HL-60/S4 treated with retinoic acid at 250 ng/mL for 4 days and 3 days (cell line): ENCODE results near the gene DYNLRB1.

ENCODE experiments used
- in situ Hi-C: fragments of 300-500 bp; cut with MboI; formaldehyde crosslinking; loops from 2 replicates; pipeline ENCODE4 v1.7.0; 2022; ENCODE audit warnings: low sequenced_read_pairs

Gene DYNLRB1

GRCh38 chr20:34511891-34512265 lies 4.3 kb upstream of the DYNLRB1 start:
- in situ Hi-C loops: loop anchor here (10.0 kb wide), 1 partner anchor 197 kb away; no protein-coding TSS in a partner anchor

DNA sequence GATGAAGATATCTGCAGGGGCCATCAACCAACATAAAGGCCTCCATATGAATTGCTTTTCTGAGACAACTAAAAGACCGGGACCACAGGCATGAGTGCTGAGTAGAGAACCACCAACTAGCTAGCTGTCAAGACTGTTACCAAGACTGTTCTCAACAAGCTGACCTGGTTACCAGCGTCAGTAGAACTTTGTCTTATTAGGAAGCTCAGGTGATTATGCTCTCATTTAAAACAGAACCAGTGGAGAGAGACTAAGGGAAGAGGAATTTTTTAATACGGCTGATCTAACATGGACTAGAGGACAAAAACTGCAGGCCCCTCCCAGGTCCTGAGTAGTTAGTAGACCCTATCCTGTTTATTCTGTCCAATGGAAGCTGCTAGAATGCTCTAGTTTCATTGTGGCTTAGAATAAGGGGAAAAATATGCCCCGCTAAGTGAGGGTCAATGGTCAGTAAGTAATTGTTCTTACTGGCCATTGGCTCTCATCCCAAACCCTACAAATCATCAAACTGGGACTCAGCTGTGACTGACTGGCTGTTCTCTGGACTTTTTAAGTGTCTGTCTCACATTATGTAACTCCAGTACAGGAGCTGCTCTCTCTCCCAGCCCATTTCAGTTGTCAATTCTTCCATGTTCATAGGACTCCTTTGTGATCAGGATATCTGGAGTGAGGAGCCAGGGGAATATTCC lies 3.8 kb upstream of the DYNLRB1 start:
- in situ Hi-C loops: loop anchor here (10.0 kb wide), 1 partner anchor 198 kb away; no protein-coding TSS in a partner anchor

GRCh38 chr20:34512955-34513419 lies 3.2 kb upstream of the DYNLRB1 start:
- in situ Hi-C loops: loop anchor here (10.0 kb wide), 1 partner anchor 198 kb away; no protein-coding TSS in a partner anchor

- in situ Hi-C loops: loop anchor here (10.0 kb wide), 1 partner anchor 199 kb away; no protein-coding TSS in a partner anchor
These were observed 2.2 kb upstream of the DYNLRB1 start for GRCh38 chr20:34514034-34514433.

DNA sequence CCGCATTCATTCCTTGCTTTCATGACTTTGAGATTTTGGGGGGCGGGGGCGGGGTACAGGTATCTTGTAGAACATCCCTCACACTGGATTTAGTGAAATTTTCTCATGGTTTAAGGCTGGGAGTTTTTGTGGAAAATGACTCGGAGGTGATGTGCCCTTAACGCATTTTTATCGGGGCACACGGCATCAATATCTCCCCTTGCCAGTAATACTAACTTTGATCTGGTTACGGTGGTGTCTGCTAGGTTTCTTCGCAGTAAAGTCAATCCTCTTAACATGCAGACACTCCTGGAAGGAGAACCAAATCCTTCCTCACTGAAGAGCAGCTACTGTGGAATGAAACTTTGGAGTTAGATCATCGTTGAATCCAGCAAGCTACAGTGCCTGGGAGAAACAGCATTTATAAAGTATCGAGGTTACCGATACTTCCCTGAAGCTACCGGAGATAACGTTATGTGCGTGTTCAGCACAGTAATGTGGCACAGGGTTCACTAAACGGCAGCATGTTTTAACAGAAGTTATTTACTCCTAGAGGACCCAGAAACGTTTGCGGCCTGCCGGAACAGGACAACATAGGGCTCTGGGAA lies 1.2 kb upstream of the DYNLRB1 start:
- in situ Hi-C loops: loop anchor here (10.0 kb wide), 1 partner anchor 200 kb away; no protein-coding TSS in a partner anchor

DNA sequence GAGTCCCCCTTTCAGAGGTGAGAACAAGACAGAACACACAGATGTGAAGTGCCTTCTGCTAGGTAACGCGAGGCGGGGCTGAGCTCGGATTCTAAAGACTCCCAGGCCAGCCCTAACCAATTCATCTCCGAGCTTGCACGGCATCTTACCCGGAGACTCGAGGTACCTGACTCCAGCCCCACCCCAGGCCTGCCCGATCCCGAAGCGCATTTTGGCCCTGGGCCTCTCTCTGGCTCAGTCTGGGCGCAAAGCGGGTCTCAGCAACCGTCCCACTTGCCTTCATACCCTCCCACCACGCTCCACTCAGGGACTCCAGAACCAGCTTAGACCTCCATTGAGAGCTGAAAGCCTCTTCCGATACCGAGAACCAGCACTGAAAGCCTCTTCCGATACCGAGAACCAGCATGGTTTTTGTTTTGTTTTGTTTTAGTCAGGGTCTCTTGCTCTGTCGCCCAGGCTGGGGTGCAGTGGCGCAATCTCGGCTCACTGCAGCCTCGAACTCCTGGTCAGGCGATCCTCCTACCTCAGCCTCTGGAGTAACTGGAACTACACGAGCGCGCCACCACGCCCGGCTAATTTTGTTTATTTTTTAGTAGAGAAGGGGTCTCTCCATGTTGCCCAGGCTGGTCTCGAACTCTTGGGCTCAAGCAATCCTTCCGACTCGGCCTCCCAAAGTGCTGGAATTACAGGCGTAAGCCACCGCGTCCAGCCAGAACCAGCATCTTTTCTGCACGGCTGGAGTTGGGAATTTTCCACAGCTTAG lies 557 bp upstream of the DYNLRB1 start:
- in situ Hi-C loops: loop anchor here (10.0 kb wide), 1 partner anchor 201 kb away; no protein-coding TSS in a partner anchor

GRCh38 chr20:34517114-34517505 lies 888 bp downstream of the DYNLRB1 start:
- in situ Hi-C loops: loop anchor here (10.0 kb wide), 1 partner anchor 202 kb away; no protein-coding TSS in a partner anchor

- in situ Hi-C loops: loop anchor here (10.0 kb wide), 1 partner anchor 204 kb away; no protein-coding TSS in a partner anchor
These were observed 2.6 kb downstream of the DYNLRB1 start for GRCh38 chr20:34518863-34519262.

DNA sequence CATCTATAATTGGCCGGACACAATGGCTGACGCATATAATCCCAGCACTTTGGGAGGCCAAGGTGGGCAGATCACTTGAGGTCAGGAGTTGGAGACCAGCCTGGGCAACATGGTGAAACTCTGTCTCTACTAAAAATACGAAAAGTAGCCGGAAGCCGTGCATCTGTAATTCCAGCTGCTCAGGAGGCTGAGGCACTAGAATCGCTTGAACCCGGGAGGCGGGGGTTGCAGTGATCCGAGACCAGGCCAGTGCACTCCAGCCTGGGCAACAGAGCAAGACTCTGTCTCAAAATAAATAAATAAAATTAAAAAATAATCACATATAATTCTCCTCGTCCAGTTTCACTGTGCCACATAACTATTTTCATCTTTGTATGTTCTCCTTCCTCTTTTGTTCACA lies 3.6 kb downstream of the DYNLRB1 start:
- in situ Hi-C loops: loop anchor here (10.0 kb wide), 1 partner anchor 205 kb away; no protein-coding TSS in a partner anchor

DNA sequence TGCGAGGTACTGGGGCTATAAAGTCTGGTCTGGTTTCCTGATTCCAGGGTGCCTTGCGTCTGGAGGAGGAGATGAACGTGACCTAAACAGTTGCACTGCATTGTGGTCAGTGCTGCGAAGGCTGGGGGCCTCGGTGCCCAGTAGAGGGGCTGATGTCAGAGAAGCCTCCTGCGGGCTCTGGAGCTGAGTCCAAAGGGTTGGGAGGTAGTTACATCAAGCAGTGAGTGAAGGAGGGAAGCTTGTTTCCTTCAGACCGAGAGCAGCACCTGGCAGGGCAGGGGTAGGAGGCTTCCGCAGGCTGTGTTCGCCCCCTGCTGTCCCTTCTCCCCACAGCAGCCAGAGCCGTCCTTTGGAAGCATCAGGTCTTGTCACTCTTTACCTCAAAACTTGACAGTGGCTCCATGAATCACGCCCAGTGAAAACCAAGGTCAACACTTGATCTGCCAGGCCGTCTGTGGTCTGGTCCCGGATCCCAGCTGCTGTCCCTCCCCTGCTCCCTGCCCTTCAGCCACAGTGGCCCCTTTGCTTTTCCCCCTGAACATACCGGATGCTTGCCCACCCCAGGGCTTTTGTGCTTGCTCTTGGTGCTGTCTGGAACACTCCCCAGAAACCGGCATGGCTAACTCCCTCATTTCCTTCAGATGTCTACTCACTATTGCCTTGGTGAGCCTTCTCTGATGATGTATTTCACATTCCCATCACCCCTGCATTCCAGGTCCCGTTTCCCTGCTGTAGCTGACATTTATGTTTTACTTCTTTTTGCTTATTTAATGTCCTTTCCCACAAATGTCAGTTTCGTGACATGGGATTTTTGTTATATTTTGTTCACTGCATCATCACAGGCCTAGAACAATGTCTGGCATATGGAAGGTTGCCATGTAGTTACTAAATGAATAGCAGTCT lies 7.0 kb downstream of the DYNLRB1 start:
- in situ Hi-C loops: no loop called here

- in situ Hi-C loops: no loop called here
These were observed 8.2 kb downstream of the DYNLRB1 start for GRCh38 chr20:34524426-34524825.

- in situ Hi-C loops: no loop called here
These were observed 9.1 kb downstream of the DYNLRB1 start for GRCh38 chr20:34525342-34525708.

DNA sequence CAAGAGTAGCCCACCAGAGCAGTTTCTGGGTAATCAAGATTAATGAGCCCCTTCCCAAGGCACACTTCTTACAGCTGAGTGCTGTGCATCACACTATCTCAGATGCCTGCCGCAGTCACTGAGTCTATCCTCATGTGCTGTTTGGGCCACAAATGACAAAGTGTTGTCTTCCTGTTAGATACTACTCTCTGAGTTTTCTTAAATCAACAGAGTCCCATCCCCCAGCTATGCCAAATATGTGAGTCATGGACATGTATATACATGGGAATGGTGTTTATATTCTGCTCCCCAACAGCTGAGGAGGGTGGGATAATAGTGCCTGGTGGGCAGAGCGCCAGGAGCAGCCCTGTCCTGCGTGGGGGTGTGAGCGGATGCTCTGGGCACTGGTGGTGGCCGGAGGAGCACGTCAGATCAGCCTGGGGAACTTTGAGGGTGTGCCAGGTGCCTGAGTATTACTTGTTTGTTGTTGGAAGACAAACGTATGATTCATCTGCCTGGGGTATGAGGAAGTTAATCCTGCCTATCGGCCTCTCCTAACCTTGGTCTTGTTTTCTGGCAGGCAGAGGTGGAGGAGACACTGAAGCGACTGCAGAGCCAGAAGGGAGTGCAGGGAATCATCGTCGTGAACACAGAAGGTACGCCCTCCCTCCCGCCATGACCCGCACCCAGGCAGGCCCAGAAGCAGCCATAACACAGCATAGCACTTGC lies 9.6 kb downstream of the DYNLRB1 start:
- in situ Hi-C loops: no loop called here

- in situ Hi-C loops: no loop called here
These were observed 10.2 kb downstream of the DYNLRB1 start for GRCh38 chr20:34526466-34526865.

- in situ Hi-C loops: no loop called here
These were observed 10.8 kb downstream of the DYNLRB1 start for GRCh38 chr20:34527016-34527415.

GRCh38 chr20:34528921-34529297 lies 12.7 kb downstream of the DYNLRB1 start:
- in situ Hi-C loops: no loop called here

DNA sequence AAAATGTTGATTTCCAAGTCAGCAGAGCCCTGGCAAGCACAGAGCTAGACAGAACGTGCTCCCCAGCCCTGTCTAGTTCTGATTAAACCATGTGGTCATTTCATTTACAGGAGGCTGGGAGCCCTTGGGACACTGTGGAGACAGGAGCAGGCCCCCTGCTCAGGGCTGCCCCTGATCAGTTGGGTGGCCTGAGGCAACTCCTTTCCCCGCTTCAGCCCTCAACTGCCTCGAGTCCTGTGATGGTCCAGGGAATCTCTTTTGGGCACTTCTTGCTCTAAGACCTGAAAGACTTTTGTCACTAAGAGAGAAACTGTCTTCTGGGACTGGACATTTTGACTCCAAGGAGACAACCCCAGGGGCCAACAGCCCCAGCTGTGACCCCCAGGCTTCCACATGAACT lies 13.5 kb downstream of the DYNLRB1 start:
- in situ Hi-C loops: loop anchor here (10.0 kb wide), 1 partner anchor 175 kb away; the partner anchor contains the start of gene TP53INP2

- in situ Hi-C loops: loop anchor here (10.0 kb wide), 1 partner anchor 174 kb away; the partner anchor contains the start of gene TP53INP2
These were observed 14.1 kb downstream of the DYNLRB1 start for GRCh38 chr20:34530342-34530741.

GRCh38 chr20:34531608-34532265 lies 15.5 kb downstream of the DYNLRB1 start:
- in situ Hi-C loops: loop anchor here (10.0 kb wide), 1 partner anchor 173 kb away; the partner anchor contains the start of gene TP53INP2
